Measurements from ENCODE around the gene CDAN1.
"Not testable (repeated sequence)": the region's sequence is repeated elsewhere in the genome, so short reads cannot be mapped to it uniquely, and the experiment has no call there.

The CDAN1 gene

GRCh38 chr15:42736793-42737528 is at the start of gene CDAN1:
Gene CDAN1 (minus strand): TSS chr15:42737128. CDS start chr15:42737102, 26 bp downstream.
- DNase-seq = peak; percentile 70

GRCh38 chr15:42785569-42785968 is 48.6 kb upstream of the CDAN1 start:
- DNase-seq = no peak

GRCh38 chr15:42784705-42785104 is 47.8 kb upstream of the CDAN1 start:
- no peak for DNase-seq

- DNase-seq = no peak
These were observed 45.8 kb upstream of the CDAN1 start for GRCh38 chr15:42782716-42783115.

- DNase-seq = no peak
These were observed 38.5 kb upstream of the CDAN1 start for GRCh38 chr15:42775416-42775815.

- DNase-seq = no peak
These were observed 36.0 kb upstream of the CDAN1 start for GRCh38 chr15:42772901-42773300.

GRCh38 chr15:42772144-42772543 is 35.2 kb upstream of the CDAN1 start:
- DNase-seq = no peak

- not testable (repeated sequence) for DNase-seq
These were observed 29.2 kb upstream of the CDAN1 start for GRCh38 chr15:42766109-42766508.

GRCh38 chr15:42764154-42764731 is 27.3 kb upstream of the CDAN1 start:
- not testable (repeated sequence) for DNase-seq

- DNase-seq = not testable (repeated sequence)
These were observed 24.9 kb upstream of the CDAN1 start for GRCh38 chr15:42761813-42762212.

- no peak for DNase-seq
These were observed 23.8 kb upstream of the CDAN1 start for GRCh38 chr15:42760759-42761158.

- DNase-seq = no peak
These were observed 22.2 kb upstream of the CDAN1 start for GRCh38 chr15:42759093-42759492.

- DNase-seq = no peak
These were observed 13.4 kb upstream of the CDAN1 start for GRCh38 chr15:42750306-42750705.

GRCh38 chr15:42749266-42749665 is 12.3 kb upstream of the CDAN1 start:
- no peak for DNase-seq

- DNase-seq = no peak
These were observed 7.3 kb upstream of the CDAN1 start for GRCh38 chr15:42744195-42744594.

- no peak for DNase-seq
These were observed 5.2 kb upstream of the CDAN1 start for GRCh38 chr15:42742149-42742548.

- DNase-seq = no peak
These were observed 4.8 kb upstream of the CDAN1 start for GRCh38 chr15:42741710-42742109.

- DNase-seq = no peak
These were observed 801 bp upstream of the CDAN1 start for GRCh38 chr15:42737529-42738328.

GRCh38 chr15:42736178-42736792 is 643 bp downstream of the CDAN1 start:
- DNase-seq = no peak

- no peak for DNase-seq
These were observed 1.4 kb downstream of the CDAN1 start for GRCh38 chr15:42735382-42736165.

GRCh38 chr15:42734076-42734672 is 2.8 kb downstream of the CDAN1 start:
- DNase-seq = no peak

- no peak for DNase-seq
These were observed 3.9 kb downstream of the CDAN1 start for GRCh38 chr15:42733027-42733426.

All from COR-L47 (cell line).